Medulla oblongata (tissue), 1 donor: ENCODE data around the gene OR8I2.
"Not testable (repeated sequence)": the region's sequence is repeated elsewhere in the genome, so short reads cannot be mapped to it uniquely, and the experiment has no call there.

ENCODE experiments used
- DNase-seq: peaks from one replicate; pipeline ENCODE4 v3.0.0-alpha.2; 2015; ENCODE audit errors: extremely low spot score

Gene OR8I2

GRCh38 chr11:56093008-56093407 lies at the start of gene OR8I2:
TSS of gene OR8I2 (plus strand) at chr11:56093308. CDS start at chr11:56093308, 0 bp downstream.
- no peak for DNase-seq

GRCh38 chr11:56045538-56045937 lies 47.6 kb upstream of the OR8I2 start:
- no peak for DNase-seq

- DNase-seq, result no peak
Measured at GRCh38 chr11:56048480-56048879, 44.6 kb upstream of the OR8I2 start.

- no peak for DNase-seq
Measured at GRCh38 chr11:56049487-56049886, 43.6 kb upstream of the OR8I2 start.

- not testable (repeated sequence) for DNase-seq
Measured at GRCh38 chr11:56056366-56056765, 36.7 kb upstream of the OR8I2 start.

GRCh38 chr11:56057661-56058237 lies 35.4 kb upstream of the OR8I2 start:
- not testable (repeated sequence) for DNase-seq

- not testable (repeated sequence) for DNase-seq
Measured at GRCh38 chr11:56058260-56058780, 34.8 kb upstream of the OR8I2 start.

GRCh38 chr11:56066980-56067379 lies 26.1 kb upstream of the OR8I2 start:
- no peak for DNase-seq

- DNase-seq, result no peak
Measured at GRCh38 chr11:56089697-56090096, 3.4 kb upstream of the OR8I2 start.

- DNase-seq, result no peak
Measured at GRCh38 chr11:56103210-56103737, 10.2 kb downstream of the OR8I2 start, which contains the start of gene OR8H2. TSS of gene OR8H2 (plus strand) at chr11:56103687. CDS start at chr11:56105043, 1,356 bp downstream.

GRCh38 chr11:56122073-56122472 lies 29.0 kb downstream of the OR8I2 start, which contains the start of gene OR8H3:
TSS of gene OR8H3 (plus strand) at chr11:56122373. CDS start at chr11:56122373, 0 bp downstream.
- no peak for DNase-seq

GRCh38 chr11:56140151-56140661 lies 47.1 kb downstream of the OR8I2 start, which contains the start of gene OR8J3:
TSS of gene OR8J3 (minus strand) at chr11:56140201. CDS start at chr11:56137718, 2,483 bp downstream.
- DNase-seq, result no peak

- not testable (repeated sequence) for DNase-seq
Measured at GRCh38 chr11:56143681-56144080, 50.6 kb downstream of the OR8I2 start.
